Stimulated activated CD4-positive, alpha-beta T cell treated with anti-CD3 and anti-CD28 coated beads, TNF-alpha, amount 100 ng/mL, for 4 hours (primary cell): ENCODE measurements around the gene ERP27.

Experiments used
- DNase-seq, 3 experiments: peaks; one replicate each; pipeline ENCODE4 v3.0.0-alpha.2; 2020; ENCODE audit warnings: low read depth in 3 of 3

The ERP27 gene

GRCh38 chr12:14959916-14960496 is 21.7 kb upstream of the ERP27 start:
- no peak for DNase-seq

GRCh38 chr12:14959463-14959862 is 21.1 kb upstream of the ERP27 start:
- DNase-seq = no peak

- DNase-seq = no peak
Observed at GRCh38 chr12:14959126-14959440, 20.7 kb upstream of the ERP27 start.

GRCh38 chr12:14958361-14959125 is 20.2 kb upstream of the ERP27 start:
- no peak for DNase-seq

GRCh38 chr12:14957551-14958168 is 19.3 kb upstream of the ERP27 start:
- no peak for DNase-seq

- DNase-seq = no peak
Observed at GRCh38 chr12:14956905-14957304, 18.6 kb upstream of the ERP27 start.

GRCh38 chr12:14956024-14956891 is 17.9 kb upstream of the ERP27 start:
- DNase-seq = no peak

- DNase-seq = no peak
Observed at GRCh38 chr12:14954269-14954668, 15.9 kb upstream of the ERP27 start.

- DNase-seq = no peak
Observed at GRCh38 chr12:14953752-14954151, 15.4 kb upstream of the ERP27 start.

- DNase-seq = no peak
Observed at GRCh38 chr12:14952299-14952921, 14.1 kb upstream of the ERP27 start.

GRCh38 chr12:14951851-14952250 is 13.5 kb upstream of the ERP27 start:
- no peak for DNase-seq

GRCh38 chr12:14950982-14951746 is 12.8 kb upstream of the ERP27 start:
- DNase-seq = no peak

GRCh38 chr12:14950421-14950820 is 12.1 kb upstream of the ERP27 start:
- DNase-seq = no peak

- no peak for DNase-seq
Observed at GRCh38 chr12:14949631-14950030, 11.3 kb upstream of the ERP27 start.

GRCh38 chr12:14948672-14949071 is 10.3 kb upstream of the ERP27 start:
- DNase-seq = no peak

- no peak for DNase-seq
Observed at GRCh38 chr12:14946861-14947260, 8.5 kb upstream of the ERP27 start.

- no peak for DNase-seq
Observed at GRCh38 chr12:14946162-14946561, 7.8 kb upstream of the ERP27 start.

- no peak for DNase-seq
Observed at GRCh38 chr12:14942196-14942931, 4.0 kb upstream of the ERP27 start.

GRCh38 chr12:14941369-14941768 is 3.0 kb upstream of the ERP27 start:
- DNase-seq = no peak

GRCh38 chr12:14937689-14938088 is 648 bp downstream of the ERP27 start:
- DNase-seq = no peak
